ENCODE data around the gene CRELD2. TPM values are rescaled to one million over a fixed set of nuclear protein-coding genes. Genes with fewer than 3 reads are reported as not detected.

The CRELD2 gene
- total and polyA plus RNA-seq, 2 of the 13 experiments (the other 11 are each of a cell fraction or from before 2014, with no cell fraction given) = 17.2 to 44.7 TPM

GRCh38 chr22:49937758-49938564, 19.5 kb downstream of the CRELD2 start (continued):
- peak; percentile 90 for TF ChIP-seq PAXIP1 (CRISPR knock-in tag; conservative IDR thresholded peaks at IDR 0.05)
- 0 out of 2 replicates have a peak, but pooled peaks have one; percentile 16 for TF ChIP-seq SMAD3 (CRISPR knock-in tag; IDR thresholded peaks at IDR 0.05)
- TF ChIP-seq TCF7 (IDR thresholded peaks at IDR 0.05; ENCODE audit: low read depth) = no peak
- TF ChIP-seq KAT8 (CRISPR knock-in tag; IDR thresholded peaks at IDR 0.05) = peak; percentile 84
- TF ChIP-seq SIX1 (CRISPR knock-in tag; IDR thresholded peaks at IDR 0.05; ENCODE audit: borderline replicate concordance) = no peak; the same call in 1 of the 2 replicates
- TF ChIP-seq, protein P1, sequence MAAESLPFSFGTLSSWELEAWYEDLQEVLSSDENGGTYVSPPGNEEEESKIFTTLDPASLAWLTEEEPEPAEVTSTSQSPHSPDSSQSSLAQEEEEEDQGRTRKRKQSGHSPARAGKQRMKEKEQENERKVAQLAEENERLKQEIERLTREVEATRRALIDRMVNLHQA (CRISPR knock-in tag; IDR thresholded peaks at IDR 0.05) = no peak
- 0 out of 2 replicates have a peak, but pooled peaks have one; percentile 20 for TF ChIP-seq SNAI1 (CRISPR knock-in tag; IDR thresholded peaks at IDR 0.05; ENCODE audit: borderline replicate concordance)
- TF ChIP-seq BORCS8-MEF2B (CRISPR knock-in tag; IDR thresholded peaks at IDR 0.05) = no peak
- no peak for TF ChIP-seq CHD2 (IDR thresholded peaks at IDR 0.05; ENCODE audit: low read depth, low read length)
- TF ChIP-seq FOXA1 (IDR thresholded peaks at IDR 0.05) = no peak
- TF ChIP-seq FOXA1 (CRISPR knock-in tag; IDR thresholded peaks at IDR 0.05) = peak; percentile 29; the same call in 1 of the 2 replicates
- peak; percentile 98 for TF ChIP-seq FOXO1 (CRISPR knock-in tag; IDR thresholded peaks at IDR 0.05)
- no peak for TF ChIP-seq CREB1 (IDR thresholded peaks at IDR 0.05)
- TF ChIP-seq CREB1 (CRISPR knock-in tag; IDR thresholded peaks at IDR 0.05) = no peak
- no peak for TF ChIP-seq ZNF17 (CRISPR knock-in tag; IDR thresholded peaks at IDR 0.05)
- TF ChIP-seq HNRNPK (IDR thresholded peaks at IDR 0.05; ENCODE audit: low read depth, low read length, poor library complexity, severe bottlenecking) = no peak
- TF ChIP-seq ZNF235 (CRISPR knock-in tag; IDR thresholded peaks at IDR 0.05; ENCODE audit: borderline replicate concordance) = no peak
- no peak for TF ChIP-seq NFE2L1 (CRISPR knock-in tag; IDR thresholded peaks at IDR 0.05; ENCODE audit: borderline replicate concordance)
- no peak for TF ChIP-seq ARID2 (CRISPR knock-in tag; IDR thresholded peaks at IDR 0.05; ENCODE audit: borderline replicate concordance)
- TF ChIP-seq NR2C2 (CRISPR knock-in tag; IDR thresholded peaks at IDR 0.05; ENCODE audit: borderline replicate concordance) = 0 out of 2 replicates have a peak, but pooled peaks have one; percentile 13
- no peak; the same call in 1 of the 2 replicates for TF ChIP-seq YEATS4 (CRISPR knock-in tag; IDR thresholded peaks at IDR 0.05; ENCODE audit: borderline replicate concordance)
- no peak for TF ChIP-seq ZKSCAN1 (IDR thresholded peaks at IDR 0.05; ENCODE audit: low read length)
- no peak for TF ChIP-seq ELK4 (CRISPR knock-in tag; IDR thresholded peaks at IDR 0.05; ENCODE audit: borderline replicate concordance)
- TF ChIP-seq, protein P2, sequence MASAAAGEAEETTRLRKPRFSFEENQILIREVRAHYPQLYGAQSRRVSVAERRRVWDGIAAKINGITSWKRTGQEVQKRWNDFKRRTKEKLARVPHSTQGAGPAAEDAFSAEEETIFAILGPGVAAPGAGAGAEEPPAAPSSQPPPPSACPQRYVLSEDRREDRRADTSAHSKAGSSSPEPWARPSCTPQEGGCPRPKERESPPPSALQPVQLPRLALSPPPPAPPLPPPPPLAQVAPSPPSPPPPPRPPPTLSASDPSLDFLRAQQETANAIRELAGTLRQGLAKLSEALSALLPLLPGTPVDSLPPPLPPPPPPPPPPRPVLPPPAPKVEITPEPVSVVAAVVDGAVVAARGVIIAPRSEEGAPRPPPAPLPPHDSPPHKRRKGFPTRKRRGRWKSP (CRISPR knock-in tag; IDR thresholded peaks at IDR 0.05) = no peak
- peak; percentile 22 for TF ChIP-seq ZNF572 (CRISPR knock-in tag; IDR thresholded peaks at IDR 0.05)
- no peak for TF ChIP-seq ZNF468 (CRISPR knock-in tag; IDR thresholded peaks at IDR 0.05)

Data from HepG2 (cell line).